NCI-H1105 (cell line): ENCODE data around the gene SERPINB10.

Experiments
- DNase-seq: peaks from one replicate; lab custom pipeline; 2025; lab: John Stamatoyannopoulos, UW

Gene SERPINB10

GRCh38 chr18:63947051-63947790 is 39.5 kb downstream of the SERPINB10 start:
- no peak for DNase-seq

GRCh38 chr18:63949068-63949737 is 41.4 kb downstream of the SERPINB10 start, which contains the start of gene HMSD:
HMSD (plus strand) TSS chr18:63949301; CDS start chr18:63953456, 4,155 bp downstream.
- DNase-seq = peak; percentile 92

GRCh38 chr18:63951302-63951705 is 43.5 kb downstream of the SERPINB10 start:
- no peak for DNase-seq

GRCh38 chr18:63953811-63954210 is 46.1 kb downstream of the SERPINB10 start:
- DNase-seq = peak; percentile 54

GRCh38 chr18:63956755-63957154 is 49.0 kb downstream of the SERPINB10 start:
- no peak for DNase-seq

- no peak for DNase-seq
Observed at GRCh38 chr18:63960891-63961290, 53.1 kb downstream of the SERPINB10 start.

GRCh38 chr18:63961435-63961980 is 53.8 kb downstream of the SERPINB10 start:
- DNase-seq = no peak

- DNase-seq = no peak
Observed at GRCh38 chr18:63962137-63962536, 54.4 kb downstream of the SERPINB10 start.

- no peak for DNase-seq
Observed at GRCh38 chr18:63963615-63964256, 56.0 kb downstream of the SERPINB10 start.

GRCh38 chr18:63964908-63965307 is 57.1 kb downstream of the SERPINB10 start:
- DNase-seq = no peak

GRCh38 chr18:63965716-63966330 is 58.1 kb downstream of the SERPINB10 start:
- no peak for DNase-seq

- peak; percentile 95 for DNase-seq
Observed at GRCh38 chr18:63969942-63970808, 62.4 kb downstream of the SERPINB10 start, which contains the start of gene SERPINB8. SERPINB8 (plus strand) TSS chr18:63970081; CDS start chr18:63978309, 8,228 bp downstream.

GRCh38 chr18:63970809-63971205 is 63.0 kb downstream of the SERPINB10 start:
- no peak for DNase-seq

GRCh38 chr18:63971320-63972001 is 63.7 kb downstream of the SERPINB10 start:
- no peak for DNase-seq

- no peak for DNase-seq
Observed at GRCh38 chr18:63972002-63972376, 64.2 kb downstream of the SERPINB10 start.

GRCh38 chr18:63974991-63975390 is 67.2 kb downstream of the SERPINB10 start:
- no peak for DNase-seq

- no peak for DNase-seq
Observed at GRCh38 chr18:63975628-63976027, 67.9 kb downstream of the SERPINB10 start.

GRCh38 chr18:63977040-63977439 is 69.3 kb downstream of the SERPINB10 start:
- no peak for DNase-seq

- DNase-seq = peak; percentile 40
Observed at GRCh38 chr18:63979409-63979920, 71.7 kb downstream of the SERPINB10 start.

GRCh38 chr18:63980027-63980426 is 72.3 kb downstream of the SERPINB10 start:
- DNase-seq = no peak
